Lower leg skin (tissue), 4 donors: ENCODE results near the gene AFF2. TPM values are rescaled to one million over a fixed set of nuclear protein-coding genes. Genes with fewer than 3 reads are reported as not detected.

Source experiments
- DNase-seq, 2 donors: peaks; one replicate each; pipeline ENCODE4 v3.0.0-alpha.2; 2019; ENCODE audit warnings: low spot score in 2 of 2
- H3K4me3 ChIP-seq: fragments of 200-600 bp; sonication (generic); 2 replicates; pipeline ENCODE4 v1.5.1; 2017; ENCODE audit warnings: mild to moderate bottlenecking, low read depth; ENCODE audit not compliant: poor library complexity, severe bottlenecking
- POLR2A ChIP-seq, 2 donors: fragments of 450-650 bp; IDR thresholded peaks; one replicate each; pipeline ENCODE4 v1.6.1; 2016 to 2017; ENCODE audit warnings: antibody characterized with exemption in 2 of 2, mild to moderate bottlenecking in 1 of 2, moderate library complexity in 1 of 2
- WGBS, 2 donors: methylation state at CpG; one replicate each; pipeline ENCODE4 v1.1.5; 2018; 5-methylcytosine and 5-hydroxymethylcytosine counted together
- intact Hi-C: fragments of 100-400 bp; cut with DNase I; formaldehyde crosslinking; loops from one replicate; pipeline ENCODE4 v1.15.0; 2023; ENCODE audit warnings: low total_unique reads
- total RNA-seq, 4 donors: library from RNA; depleted of rRNA; stranded (reverse); fragments of >200 nt; gene quantifications; one replicate each; pipeline ENCODE4 v1.1.0, GENCODE V29; 2016
- TF ChIP-seq, protein P1 (sequence below), 3 donors: fragments of 450-650 bp; IDR thresholded peaks; one replicate each; pipeline ENCODE4 v1.5.1; 2016; ENCODE audit warnings: antibody characterized with exemption in 3 of 3, mild to moderate bottlenecking in 3 of 3, moderate library complexity in 2 of 3

Gene AFF2
- total RNA-seq, 4 donors from 2014 or later: 1.1 to 6.4 (median 2.5) TPM

DNA sequence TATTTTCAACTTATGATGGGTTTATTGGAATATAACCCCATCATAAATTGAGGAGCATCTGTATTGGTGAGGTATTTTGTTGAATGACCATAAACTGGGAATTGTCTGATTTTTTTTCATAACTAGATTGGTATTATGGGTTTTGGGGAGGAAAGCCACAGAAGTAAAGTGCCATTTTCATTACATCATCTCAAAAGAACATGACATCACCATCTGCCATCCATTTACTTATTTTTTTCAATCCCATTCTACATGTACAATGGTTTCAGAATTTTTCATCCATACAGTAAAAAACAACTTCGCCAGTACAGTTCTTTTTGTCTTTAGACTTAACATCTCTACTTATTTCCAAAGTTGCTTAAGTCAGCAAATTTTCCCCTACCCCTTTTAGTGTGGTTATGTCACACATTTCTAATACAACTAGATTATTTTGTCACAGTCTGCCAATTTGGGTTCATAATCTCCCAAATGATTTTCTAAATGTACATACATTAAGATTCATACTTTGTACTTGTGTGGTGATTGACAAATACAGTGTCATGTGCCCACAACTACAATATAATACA lies 545.3 kb downstream of the AFF2 start:
- intact Hi-C loops: loop anchor here (10.0 kb wide), 1 partner anchor 959 kb away; no protein-coding TSS in a partner anchor
- no peak overlapping the region for H3K4me3 ChIP-seq
- 73 to 90% methylated on average over 1 of the region's 1 CpG for WGBS, 2 donors
- TF ChIP-seq, protein P1, sequence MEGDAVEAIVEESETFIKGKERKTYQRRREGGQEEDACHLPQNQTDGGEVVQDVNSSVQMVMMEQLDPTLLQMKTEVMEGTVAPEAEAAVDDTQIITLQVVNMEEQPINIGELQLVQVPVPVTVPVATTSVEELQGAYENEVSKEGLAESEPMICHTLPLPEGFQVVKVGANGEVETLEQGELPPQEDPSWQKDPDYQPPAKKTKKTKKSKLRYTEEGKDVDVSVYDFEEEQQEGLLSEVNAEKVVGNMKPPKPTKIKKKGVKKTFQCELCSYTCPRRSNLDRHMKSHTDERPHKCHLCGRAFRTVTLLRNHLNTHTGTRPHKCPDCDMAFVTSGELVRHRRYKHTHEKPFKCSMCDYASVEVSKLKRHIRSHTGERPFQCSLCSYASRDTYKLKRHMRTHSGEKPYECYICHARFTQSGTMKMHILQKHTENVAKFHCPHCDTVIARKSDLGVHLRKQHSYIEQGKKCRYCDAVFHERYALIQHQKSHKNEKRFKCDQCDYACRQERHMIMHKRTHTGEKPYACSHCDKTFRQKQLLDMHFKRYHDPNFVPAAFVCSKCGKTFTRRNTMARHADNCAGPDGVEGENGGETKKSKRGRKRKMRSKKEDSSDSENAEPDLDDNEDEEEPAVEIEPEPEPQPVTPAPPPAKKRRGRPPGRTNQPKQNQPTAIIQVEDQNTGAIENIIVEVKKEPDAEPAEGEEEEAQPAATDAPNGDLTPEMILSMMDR (IDR thresholded peaks at IDR 0.05): no peak
- TF ChIP-seq POLR2A (IDR thresholded peaks at IDR 0.05): no peak
- DNase-seq: no peak
